ELR (cell line): ENCODE results near the gene EFL1.

ENCODE experiments used
- DNase-seq: peaks from one replicate; pipeline ENCODE4 v3.0.0-alpha.2; 2015; ENCODE audit warnings: low read depth

EFL1 gene

DNA sequence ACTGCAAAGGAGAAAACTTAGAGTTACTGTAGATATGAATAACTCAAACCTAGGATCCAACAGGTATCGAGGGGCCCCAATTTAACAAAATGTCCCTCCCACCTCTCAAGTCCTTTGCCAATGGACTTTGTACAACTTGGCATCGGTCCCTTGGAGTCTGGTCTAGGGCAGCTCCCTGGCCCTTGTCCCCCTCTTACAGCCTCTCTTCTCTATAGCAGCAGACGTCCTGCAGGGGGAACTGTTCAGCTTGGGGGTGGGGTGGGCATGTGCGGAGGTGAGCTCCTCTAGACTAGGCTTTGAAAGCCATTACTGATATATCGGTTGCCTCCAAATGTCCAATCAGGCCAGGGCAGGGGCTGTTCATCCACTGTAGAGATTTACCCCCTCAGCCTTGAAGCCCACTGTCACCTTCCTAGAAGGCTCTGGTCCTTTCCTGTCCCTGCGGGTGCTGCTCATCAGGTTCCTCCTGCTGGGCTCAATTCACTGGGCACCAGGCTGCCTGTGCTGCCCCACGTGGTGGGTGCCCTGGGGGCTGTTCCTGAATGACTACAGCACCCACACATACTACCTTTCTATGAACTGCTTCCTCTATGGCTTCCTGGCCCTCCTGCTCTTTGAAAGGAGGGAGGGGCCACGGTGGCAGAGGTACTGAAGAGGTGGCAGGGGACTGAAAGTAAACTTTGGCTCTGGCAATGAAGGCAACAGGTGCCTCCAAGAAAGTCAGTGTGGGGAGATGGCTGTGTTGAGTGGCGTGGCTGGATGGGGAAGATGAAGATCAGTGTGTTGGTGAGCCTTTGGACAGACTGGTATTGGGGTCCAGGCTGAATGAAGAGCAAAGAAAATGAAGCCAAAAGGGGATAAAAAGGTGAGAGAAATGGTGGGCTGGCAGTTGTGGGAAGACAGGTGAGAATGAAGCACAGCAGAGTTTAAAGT lies 137.9 kb downstream of the EFL1 start:
- DNase-seq, result no peak

DNA sequence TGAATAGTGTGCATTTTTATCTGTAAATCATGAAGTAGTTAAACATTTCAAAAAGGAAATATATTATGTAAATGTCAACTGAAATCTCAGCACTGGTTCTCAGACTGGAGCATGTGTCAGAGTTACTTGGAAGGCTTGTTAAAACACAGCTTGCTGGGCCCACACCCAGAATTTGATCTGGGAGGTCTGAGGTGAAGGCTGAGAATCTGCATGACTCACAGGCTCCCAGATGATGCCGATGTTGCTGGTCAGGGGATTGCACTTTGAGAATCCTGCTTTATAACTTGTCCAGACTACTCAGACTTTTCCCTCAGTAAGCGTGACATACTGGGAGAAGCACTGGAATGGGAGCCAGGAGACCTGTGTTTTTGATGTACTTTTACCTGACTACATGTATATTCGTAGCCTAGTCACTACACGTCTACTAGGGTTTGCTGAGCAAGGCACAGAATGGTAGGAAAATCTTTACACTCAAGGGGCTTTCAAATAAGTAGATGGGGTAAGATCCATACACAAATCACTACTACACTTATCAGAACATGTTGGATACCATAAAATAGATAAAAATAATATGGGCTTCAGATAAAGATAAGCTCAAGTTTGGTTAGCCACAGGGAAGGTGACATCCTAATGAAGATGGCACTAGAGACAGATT lies 139.7 kb downstream of the EFL1 start:
- peak; percentile 97 for DNase-seq

DNA sequence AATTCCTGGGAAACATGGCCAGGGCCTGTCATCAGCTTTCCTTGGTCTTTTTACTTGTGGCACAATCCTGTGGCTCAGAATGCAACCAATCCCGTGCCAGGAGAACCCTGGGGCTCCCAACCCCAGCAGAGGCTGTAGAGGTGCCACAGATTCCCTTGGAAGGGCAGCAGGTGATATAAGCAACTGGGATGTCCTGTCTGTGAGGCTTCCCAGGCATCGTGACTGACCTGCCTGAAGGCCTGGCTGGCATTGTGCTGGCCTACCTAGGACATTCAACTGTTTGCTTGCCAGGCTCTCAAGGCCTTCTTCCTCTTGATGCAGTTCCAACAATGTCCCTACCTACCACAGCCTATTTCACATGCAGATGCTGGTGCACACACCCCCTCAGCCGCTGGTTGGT lies 144.5 kb downstream of the EFL1 start:
- no peak for DNase-seq

DNA sequence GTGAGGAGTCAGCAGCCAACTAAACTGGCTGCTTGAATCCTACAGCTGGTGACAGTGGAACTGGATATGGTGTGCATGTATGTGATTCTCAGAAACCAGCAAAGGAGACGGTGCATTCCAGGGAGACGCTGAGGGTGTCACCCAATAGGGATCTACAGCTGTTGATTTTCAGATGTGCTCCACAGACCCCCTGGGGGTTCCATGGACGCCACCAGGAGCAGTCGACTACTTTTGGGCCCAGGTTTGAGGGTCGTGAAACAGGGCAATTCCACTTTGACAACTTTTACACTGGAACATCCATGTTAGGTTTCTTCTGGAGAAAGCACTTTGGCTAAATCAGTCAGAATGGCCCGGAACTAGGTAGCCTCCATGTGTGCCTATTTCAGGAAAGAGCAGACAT lies 145.2 kb downstream of the EFL1 start:
- no peak for DNase-seq

DNA sequence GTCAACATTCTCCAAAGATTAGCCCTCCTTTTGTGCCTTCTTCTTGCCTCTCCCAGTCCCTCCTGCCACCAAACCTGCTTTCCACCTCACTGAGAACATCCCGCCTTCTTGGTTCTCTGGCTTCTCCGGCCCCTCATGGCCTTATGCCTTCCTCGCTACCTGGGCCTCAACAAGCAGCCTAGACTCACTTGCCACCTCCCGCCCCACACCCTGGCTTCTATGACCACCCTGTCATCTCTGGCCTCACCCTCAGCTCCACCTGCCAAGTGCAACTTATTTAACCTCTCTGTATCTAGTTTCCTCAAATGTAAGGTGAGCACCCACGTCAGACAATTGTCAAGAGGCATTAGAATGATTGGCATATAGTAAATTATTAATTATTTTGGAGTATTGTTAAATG lies 147.9 kb downstream of the EFL1 start:
- DNase-seq, result no peak

DNA sequence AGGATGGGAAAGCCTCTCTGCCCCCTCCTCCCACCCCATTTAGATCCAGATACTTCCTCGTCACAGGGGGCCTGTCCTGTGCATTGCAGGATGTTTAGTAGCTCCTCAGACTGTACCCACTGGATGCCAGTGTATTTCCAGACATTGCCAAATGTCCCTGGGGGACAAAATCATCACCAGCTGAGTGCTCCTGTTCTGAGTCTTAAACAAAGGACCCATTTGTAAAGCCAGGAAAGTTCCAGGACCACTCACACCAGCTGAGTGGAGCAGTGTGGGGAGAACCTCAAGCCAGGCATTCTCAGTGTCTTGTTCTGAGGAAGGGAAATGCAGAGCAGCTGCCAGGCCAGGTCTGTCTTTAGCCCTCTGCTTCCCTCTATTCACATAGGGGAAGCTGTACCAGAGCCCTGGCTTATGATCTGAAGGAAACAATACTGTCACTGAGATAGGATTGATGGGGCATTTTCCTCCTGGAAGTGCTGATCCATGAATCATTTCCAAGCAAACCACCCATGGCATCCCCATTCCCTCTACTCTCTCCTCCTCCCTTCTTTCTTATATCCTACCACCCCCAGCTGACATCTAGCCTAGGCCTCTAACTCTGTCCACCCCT lies 149.3 kb downstream of the EFL1 start:
- DNase-seq, result no peak

DNA sequence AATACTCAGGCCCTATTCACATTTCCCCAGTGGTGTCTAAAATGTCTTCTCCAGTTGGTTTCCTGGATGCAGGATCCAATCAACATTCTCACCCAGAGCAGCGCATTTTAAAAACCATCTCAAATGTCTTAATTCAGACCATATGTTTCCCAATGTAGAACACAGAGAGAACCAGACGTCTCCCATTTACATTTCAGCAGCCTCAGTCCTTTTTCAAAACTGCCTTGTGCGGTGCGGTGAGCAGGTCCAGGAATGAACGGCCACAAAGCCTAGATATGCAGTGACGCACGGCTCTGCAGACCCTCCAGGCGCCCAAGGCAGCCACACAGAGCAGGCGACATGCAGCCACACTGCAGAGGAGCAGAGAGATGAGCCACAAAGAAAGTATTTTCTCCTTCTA lies 150.6 kb downstream of the EFL1 start:
- DNase-seq, result no peak

DNA sequence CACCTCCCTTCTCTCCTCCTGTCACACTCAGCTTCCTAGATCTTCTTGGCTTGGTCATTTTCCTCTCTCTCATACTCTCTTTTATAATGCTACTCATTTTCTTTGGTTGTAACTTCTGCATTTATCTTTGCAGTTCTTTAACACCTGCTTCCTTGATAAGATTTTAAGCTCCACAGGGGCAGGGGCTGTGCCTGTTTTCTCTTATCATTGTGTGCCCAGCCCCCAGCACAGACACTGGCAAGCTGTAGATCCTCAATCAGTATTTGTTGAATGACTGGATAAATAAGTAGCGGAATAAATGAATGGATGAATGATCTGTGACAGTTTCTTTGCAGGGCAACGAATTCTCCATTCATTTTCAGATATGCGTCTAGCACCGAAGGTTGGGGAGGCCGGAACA lies 152.4 kb downstream of the EFL1 start:
- no peak for DNase-seq

DNA sequence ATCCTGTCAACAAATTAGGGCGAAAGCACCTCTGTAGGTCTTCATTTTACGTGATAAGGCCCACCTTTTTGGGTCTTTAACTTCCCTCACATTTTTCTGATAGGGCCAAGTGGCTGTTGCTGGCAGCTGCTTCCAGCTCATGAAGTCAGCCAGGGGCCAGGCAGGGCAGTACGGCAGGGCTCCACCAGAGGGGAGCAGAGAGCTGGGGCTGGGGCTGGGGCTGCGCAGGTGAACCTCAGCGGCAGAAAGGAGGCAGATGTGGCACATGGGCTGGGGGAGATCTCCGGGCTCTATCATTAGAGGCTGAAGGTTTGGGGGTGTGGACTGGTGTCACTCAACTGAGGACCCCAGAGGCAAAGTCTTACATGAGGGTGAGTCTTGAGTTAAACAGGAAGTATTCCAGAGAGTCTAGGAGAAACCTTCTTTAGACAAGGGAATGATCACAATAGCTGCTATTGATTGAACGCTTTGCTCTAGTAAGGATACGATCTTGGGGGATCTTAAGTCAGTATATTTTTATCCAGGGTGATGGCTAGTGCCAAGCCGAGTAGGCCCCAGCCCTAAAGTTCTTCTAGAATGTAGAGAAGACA lies 153.9 kb downstream of the EFL1 start:
- DNase-seq, result peak; percentile 62

DNA sequence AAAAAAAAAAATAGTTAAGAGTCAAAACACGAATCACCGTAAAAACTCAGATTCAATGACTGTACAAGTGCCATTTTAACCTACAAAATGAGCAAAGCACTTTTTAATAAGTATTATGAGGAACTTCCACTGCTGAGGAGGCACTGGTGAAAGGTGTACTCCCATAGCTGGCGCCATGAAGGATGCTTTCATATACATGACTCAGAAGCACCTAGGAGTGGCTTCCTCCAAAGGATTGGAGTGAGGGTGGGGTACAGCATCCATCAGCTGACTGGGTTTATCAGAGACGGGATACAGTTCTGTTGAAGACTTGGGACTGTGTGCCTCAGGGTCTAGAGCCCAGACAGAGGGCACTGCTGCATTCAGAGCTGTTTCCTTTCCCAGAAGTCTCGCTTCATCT lies 155.9 kb downstream of the EFL1 start:
- DNase-seq, result peak; percentile 38

DNA sequence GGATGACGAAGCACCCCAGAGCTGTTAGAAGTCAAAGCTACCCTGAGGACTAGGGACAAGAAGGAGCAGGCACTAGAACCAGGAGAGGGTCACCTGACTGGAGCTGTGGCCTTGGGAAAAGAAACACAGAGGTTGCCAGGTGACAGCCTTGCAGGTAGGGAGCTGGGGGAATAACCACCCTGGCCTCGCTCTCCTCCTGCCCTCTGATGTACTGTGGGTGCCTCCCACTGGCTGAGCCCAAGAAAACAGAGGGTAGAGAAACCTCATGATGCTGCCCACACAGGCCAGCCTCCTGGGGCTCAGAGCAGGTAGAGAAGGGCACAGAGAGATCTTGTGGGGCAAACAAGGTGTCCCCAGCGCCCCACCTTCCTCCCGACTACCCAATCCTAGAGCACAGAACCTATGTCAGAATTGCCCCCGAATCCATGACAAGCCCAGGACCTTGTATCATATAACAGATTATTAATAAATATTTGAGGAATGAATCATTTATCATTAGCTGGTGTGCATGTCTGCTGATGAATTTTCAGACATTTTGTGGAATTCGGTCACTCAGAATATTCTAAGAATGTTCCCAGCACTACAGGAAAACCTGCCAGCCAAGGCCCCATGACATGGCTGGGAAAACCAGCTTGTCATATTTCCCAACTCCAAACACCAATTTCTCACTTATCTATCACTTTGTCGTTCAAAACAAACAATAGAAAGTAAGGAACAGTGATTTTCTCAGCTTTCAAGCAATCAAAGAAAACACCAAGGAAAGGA lies 156.9 kb downstream of the EFL1 start:
- DNase-seq, result peak; percentile 76

DNA sequence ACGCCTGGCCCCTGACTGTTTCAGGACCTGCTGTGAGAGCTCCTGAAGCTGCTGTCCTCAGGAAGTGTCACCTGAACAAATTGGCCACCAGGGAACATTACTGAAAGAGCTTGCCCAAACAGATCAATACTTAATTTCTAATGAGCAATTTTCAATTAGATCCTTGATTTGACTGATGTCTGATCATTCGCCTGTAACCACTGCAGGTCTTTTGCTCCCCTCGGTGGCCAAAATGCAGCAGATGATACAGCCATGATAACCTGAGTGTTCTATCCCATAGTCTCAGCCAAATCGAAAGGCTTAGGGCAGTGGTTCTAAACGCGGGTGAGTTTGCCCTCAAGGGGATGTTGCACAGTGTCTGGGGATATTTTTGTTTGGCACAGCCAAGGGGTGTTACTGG lies 159.1 kb downstream of the EFL1 start:
- DNase-seq, result peak; percentile 16

DNA sequence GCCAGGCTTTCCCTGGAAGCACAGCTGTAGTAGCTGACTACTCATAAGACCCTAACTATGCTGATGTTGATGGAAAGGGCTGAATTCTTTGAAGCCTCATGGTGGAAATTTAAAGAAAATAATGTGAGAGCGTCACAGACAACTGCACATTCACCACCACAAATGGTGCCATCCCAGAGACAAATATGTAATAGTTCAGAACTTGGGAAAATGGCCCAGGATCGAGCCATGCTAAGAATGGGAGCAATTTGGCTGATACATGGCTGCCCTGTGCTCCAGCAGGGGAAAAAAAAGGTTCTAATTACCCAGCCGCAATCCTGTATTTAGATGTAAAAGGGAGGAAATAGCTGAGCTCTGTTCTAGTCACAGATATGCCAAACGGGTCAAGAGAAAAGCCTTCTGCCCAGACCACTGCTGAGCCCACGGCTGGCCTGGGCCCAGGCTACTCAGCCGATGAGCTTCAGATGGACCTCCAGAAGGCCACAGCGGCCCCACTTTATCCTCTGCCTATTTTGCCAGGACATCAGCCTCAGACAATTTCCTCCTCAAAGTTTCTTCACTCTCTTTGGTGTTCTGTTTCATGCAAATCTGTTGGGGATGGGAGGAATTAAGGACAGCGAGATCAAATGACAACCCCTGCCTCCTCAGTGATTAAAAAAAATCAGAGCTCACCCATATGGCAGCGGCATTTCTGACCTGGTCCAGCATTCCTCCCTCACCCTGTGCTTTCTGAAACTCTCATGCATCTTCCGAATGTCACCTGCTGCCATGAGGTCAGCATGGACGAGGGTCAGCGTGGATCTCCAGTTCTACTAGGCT lies 162.2 kb downstream of the EFL1 start:
- DNase-seq, result no peak

DNA sequence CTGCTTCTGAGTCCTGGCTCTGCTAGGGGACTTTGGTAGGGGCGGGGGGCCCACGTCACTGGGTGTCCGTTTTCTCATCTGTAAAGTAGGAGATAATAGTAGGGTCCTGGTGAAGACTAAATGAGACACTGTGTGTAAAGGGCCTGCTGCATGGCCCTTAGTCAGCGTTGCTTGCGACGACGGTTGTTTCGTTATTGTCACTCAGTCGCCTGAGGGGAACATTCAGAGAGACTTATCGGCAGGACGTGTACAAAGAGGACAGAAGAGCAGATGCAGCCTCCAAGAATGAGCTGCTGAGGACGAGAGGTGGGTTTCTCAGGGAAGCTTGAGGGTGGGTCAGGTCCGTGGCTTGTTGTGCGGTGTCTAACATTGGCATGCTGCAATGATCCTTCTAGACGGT lies 163.9 kb downstream of the EFL1 start:
- no peak for DNase-seq

DNA sequence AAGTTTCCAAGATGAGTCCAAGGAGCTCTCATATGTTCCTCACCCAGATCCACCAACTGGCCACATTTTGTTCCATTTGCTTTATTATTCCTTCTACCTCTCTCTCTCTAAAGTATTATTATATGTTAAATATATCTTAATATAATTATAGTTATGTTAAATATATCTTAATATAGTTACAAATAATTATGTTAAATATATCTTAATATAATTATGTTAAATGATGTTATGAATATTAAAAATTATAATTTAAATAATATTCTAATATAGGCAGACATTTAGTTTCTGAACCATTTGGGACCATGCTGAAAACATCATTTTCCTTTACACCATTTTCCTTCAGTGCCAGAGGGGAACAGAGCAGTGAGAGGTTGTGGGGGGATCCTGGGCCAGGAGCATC lies 166.7 kb downstream of the EFL1 start:
- no peak for DNase-seq

DNA sequence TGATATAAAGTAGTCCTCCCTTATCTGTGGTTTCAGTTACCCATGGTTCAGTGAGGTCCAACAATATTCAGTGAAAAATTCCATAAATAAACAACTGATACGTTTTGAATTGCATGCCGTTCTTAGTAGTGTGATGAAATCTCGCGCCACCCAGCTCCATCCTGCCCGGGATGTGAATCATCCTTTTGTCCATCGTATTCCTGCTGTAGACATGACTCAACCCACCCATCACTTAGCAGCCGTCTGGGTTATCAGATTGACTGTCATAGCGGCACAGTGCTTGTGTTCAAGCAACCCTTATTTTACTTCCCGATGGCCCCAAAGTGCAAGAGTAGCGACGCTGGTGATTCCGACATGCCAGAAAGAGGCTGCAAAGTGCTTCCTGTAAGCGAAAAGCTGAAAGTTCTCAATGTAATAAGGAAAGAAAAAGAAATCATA lies 168.7 kb downstream of the EFL1 start:
- DNase-seq, result peak; percentile 94

DNA sequence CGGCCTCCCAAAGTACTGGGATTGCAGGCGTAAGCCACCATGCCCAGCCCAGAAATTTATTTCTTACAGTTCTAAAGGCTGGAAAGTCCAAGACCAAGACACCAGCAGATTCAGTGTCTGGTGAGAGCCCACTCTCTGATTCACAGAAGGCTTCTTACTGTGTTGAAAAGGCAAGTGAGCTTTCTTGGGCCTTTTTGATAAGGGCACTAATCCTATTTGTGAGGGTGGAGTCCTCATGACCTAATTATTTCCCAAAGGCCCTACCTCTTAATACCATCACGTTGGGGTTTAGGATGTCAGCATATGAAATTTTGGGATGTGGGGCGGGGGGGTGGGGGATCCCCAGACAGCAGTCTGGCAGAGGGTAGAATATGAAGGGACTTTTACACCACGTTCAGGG lies 169.2 kb downstream of the EFL1 start:
- DNase-seq, result no peak

DNA sequence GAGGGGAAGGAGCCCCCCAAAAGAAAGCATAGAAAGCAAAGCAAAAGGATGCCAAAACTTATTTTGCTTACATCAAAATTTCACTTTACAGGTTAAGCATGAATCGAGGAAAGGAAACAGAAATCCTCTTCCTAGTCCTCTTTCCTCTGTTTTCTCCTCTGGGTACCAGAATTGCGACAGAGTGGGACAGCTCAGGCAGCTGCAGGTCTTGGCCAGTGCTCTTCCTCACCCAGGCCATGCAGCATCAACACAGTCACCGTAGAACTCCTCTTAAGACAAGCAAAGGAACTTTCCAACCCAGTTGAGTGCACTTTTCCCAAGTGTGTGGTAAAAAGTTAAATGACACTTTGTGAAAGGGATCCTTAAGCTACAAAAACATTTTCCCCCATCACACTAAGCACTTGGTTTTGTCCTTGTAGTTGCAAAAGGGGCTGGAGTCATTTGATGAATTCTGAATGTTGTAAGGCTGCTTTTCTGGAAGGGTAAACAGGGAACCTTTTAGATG lies 170.8 kb downstream of the EFL1 start:
- no peak for DNase-seq

DNA sequence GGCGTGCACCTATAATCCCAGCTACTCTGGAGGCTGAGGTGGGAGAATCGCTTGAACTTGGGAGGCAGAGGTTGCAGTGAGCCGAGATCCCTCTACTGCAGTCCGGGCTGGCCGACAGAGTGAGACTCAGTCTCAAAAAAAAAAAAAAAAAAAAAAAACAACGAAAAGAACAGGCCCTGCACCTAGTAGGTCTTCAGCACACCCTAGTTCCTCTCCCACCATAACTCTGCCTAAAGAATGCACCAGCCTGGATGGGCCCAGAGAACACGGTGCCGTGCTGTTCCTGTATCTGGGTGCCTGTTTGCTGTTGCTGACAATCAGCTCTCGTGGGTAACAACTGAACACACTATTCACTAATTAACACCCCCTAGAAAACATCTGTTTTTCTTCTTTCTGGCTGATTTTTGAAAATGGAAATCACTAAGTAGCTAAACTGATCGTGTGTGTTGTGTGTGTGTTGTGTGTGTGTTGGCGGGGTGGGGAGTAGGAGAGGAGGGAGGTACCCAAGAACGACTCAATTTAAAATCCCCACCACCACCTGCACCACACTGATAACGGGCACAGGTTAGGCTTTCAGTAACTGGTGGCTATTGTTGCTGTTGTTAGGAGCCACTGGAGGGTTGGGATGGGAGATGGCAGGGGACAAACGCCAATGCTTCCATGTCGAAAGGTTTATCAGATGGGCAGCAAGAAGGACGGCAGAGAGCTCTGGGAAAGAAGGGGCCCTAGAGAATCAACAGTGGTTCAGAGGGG lies 176.1 kb downstream of the EFL1 start:
- DNase-seq, result no peak
